Measurements from ENCODE around the gene MAGI2. TPM values are rescaled to one million over a fixed set of nuclear protein-coding genes. Genes with fewer than 3 reads are reported as not detected.

The MAGI2 gene
- total and polyA plus RNA-seq, 2 donors (not counting 3 experiments of a cell fraction or from before 2014, with no cell fraction given) = 0.28 to 6.0 TPM

DNA sequence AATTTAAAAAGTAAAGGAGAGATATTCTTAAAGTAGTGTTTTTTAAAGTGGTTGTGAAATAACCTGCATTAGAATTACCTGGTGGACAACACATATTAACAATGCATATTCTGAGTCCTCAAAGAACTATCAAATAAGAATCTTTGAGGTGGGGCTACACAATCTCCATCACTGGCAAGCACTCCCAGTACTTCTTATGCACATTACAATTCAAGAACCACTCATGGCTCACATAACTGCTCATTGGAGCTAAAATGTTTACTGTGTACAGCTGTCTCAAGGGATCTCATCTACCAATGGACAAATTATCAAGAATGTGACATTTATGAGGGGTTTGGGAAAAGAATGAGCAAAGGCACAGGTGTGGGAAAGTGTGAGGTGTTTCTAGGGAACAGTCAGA lies 962.9 kb downstream of the MAGI2 start:
- no peak overlapping the region for H3K4me3 ChIP-seq (replicated peaks in 1 of 3; ENCODE audit: insufficient read depth in 1 of 3, low read depth in 1 of 3, low read length in 3 of 3)
- no peak for FAIRE-seq
- no peaks in the 10 kb centered on the region for H3K4me1 ChIP-seq (ENCODE audit: control insufficient read depth, extremely low read depth, insufficient read depth, low read length)
- ChIA-PET CTCF (interaction anchor here (0.9 kb wide), 1 partner anchor 20 kb away, joined by 3 read pairs; no protein-coding TSS in a partner anchor), POLR2A (no interaction called here)
- TF ChIP-seq POLR2AphosphoS5 (IDR thresholded peaks at IDR 0.05; ENCODE audit: insufficient read depth, low read depth, low read length) (no peak), JUN (IDR thresholded peaks at IDR 0.05; ENCODE audit: borderline replicate concordance, insufficient read depth, insufficient read length, low read depth) (no peak), GATA2 (IDR thresholded peaks at IDR 0.05; ENCODE audit: insufficient read depth, insufficient read length, low read depth, low read length) (no peak), EZH2 (IDR thresholded peaks at IDR 0.05; ENCODE audit: borderline replicate concordance, low read depth, low read length, severe bottlenecking) (no peak), FOS (IDR thresholded peaks at IDR 0.05; ENCODE audit: borderline replicate concordance, insufficient read depth, low read length) (no peak), POLR2A (IDR thresholded peaks at IDR 0.05; ENCODE audit: low read depth, low read length) (no peak), MYC (IDR thresholded peaks at IDR 0.05; ENCODE audit: low read depth, low read length) (no peak)
- TF ChIP-seq, protein P1, sequence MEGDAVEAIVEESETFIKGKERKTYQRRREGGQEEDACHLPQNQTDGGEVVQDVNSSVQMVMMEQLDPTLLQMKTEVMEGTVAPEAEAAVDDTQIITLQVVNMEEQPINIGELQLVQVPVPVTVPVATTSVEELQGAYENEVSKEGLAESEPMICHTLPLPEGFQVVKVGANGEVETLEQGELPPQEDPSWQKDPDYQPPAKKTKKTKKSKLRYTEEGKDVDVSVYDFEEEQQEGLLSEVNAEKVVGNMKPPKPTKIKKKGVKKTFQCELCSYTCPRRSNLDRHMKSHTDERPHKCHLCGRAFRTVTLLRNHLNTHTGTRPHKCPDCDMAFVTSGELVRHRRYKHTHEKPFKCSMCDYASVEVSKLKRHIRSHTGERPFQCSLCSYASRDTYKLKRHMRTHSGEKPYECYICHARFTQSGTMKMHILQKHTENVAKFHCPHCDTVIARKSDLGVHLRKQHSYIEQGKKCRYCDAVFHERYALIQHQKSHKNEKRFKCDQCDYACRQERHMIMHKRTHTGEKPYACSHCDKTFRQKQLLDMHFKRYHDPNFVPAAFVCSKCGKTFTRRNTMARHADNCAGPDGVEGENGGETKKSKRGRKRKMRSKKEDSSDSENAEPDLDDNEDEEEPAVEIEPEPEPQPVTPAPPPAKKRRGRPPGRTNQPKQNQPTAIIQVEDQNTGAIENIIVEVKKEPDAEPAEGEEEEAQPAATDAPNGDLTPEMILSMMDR (IDR thresholded peaks at IDR 0.05; ENCODE audit: extremely low read depth in 1 of 2, insufficient read depth in 1 of 2, low read depth in 1 of 2, low read length in 2 of 2) = no peak
- TF ChIP-seq, protein P2, sequence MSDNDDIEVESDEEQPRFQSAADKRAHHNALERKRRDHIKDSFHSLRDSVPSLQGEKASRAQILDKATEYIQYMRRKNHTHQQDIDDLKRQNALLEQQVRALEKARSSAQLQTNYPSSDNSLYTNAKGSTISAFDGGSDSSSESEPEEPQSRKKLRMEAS (IDR thresholded peaks at IDR 0.05; ENCODE audit: insufficient read depth, insufficient read length) = no peak
- intact Hi-C loops (cut with micrococcal nuclease) (no loop called here), dilution Hi-C loops (cut with MboI; ENCODE audit: extremely low pct_ligation_motif_present, low sequenced_read_pairs) (no loop called here)
- no TSS peak for BruUV-seq (replicated peaks)
- no peak overlapping the region for H3K9ac ChIP-seq (replicated peaks; ENCODE audit: extremely low read depth, insufficient read depth, low read length)
- no peaks in the 10 kb centered on the region for H3K27me3 ChIP-seq (ENCODE audit: control insufficient read depth in 2 of 2, insufficient read depth in 2 of 2, low read length in 2 of 2)
- no peak overlapping the region for H2AFZ ChIP-seq (ENCODE audit: low read depth, low read length)
- no peaks in the 10 kb centered on the region for H4K20me1 ChIP-seq (replicated peaks; ENCODE audit: control insufficient read depth, extremely low read depth, insufficient read depth, low read length)
- H3K79me2 ChIP-seq (ENCODE audit: control insufficient read depth, insufficient read depth, low read length) = no peaks in the 10 kb centered on the region
- H3K4me2 ChIP-seq (ENCODE audit: insufficient read depth, low read length) = no peak overlapping the region
- H3K9me1 ChIP-seq (replicated peaks; ENCODE audit: control insufficient read depth, extremely low read depth, insufficient read depth, low read length) = no peaks in the 10 kb centered on the region
- H3K36me3 ChIP-seq (ENCODE audit: control insufficient read depth in 2 of 2, extremely low read depth in 1 of 2, insufficient read depth in 2 of 2, low read length in 2 of 2) = no peaks in the 10 kb centered on the region
- DNase-seq (ENCODE audit: low read depth, low spot score) = no peak
- H3K9me3 ChIP-seq (replicated peaks; ENCODE audit: control insufficient read depth, insufficient read depth, low read length) = no peaks in the 10 kb centered on the region
- no peak overlapping the region for H3K27ac ChIP-seq (ENCODE audit: insufficient read depth, low read depth, low read length)
